H1 (cell line): ENCODE results near the gene DGKZ. TPM values are rescaled to one million over a fixed set of nuclear protein-coding genes. Genes with fewer than 3 reads are reported as not detected.

Experiments used
- CEBPB ChIP-seq: IDR thresholded peaks from 2 replicates; pipeline ENCODE4 v1.6.1; 2012; ENCODE audit warnings: low read depth, low read length
- KDM5A ChIP-seq: fragments of 200-600 bp; IDR thresholded peaks from 2 replicates; pipeline ENCODE4 v1.7.1; 2012; ENCODE audit warnings: mild to moderate bottlenecking, low read length, inconsistent platforms, mixed read lengths
- PHF8 ChIP-seq: fragments of 200-600 bp; sonication (generic); conservative IDR thresholded peaks from 2 replicates; pipeline ENCODE4 v1.7.1; 2012; ENCODE audit warnings: low read depth, mild to moderate bottlenecking, inconsistent platforms, low read length, moderate library complexity
- POLR2AphosphoS5 ChIP-seq: IDR thresholded peaks from 2 replicates; pipeline ENCODE4 v1.6.1; 2011; ENCODE audit warnings: low read depth, low read length
- RNF2 ChIP-seq: fragments of 200-900, 300-1000 bp; sonication (generic); IDR thresholded peaks from 2 replicates; pipeline ENCODE4 v1.7.1; 2016; ENCODE audit warnings: borderline replicate concordance, low read depth, mild to moderate bottlenecking, antibody characterized with exemption, low read length; ENCODE audit not compliant: poor library complexity, severe bottlenecking; ENCODE audit errors: missing control alignments
- SIRT6 ChIP-seq: IDR thresholded peaks from one replicate; pipeline ENCODE4 v1.7.1; 2012; ENCODE audit warnings: low read length, inconsistent platforms
- YY1 ChIP-seq: IDR thresholded peaks from 2 replicates; pipeline ENCODE4 v1.6.1; 2011; ENCODE audit warnings: low read depth, mild to moderate bottlenecking, low read length
- polyA plus RNA-seq, 7 experiments: library from polyadenylated mRNA; depleted of rRNA in 3 of 7; stranded (reverse) in 5 of 7; unstranded in 2 of 7; fragments of >200 nt in 5 of 7; fragments of 200-250 nt in 2 of 7; gene quantifications; 1 replicate in 5 of 7; 2 replicates in 1 of 7; 4 replicates in 1 of 7; pipeline versions ENCODE4 v1.2.1 to v1.2.3, GENCODE V29; 2011 to 2013; ENCODE audit warnings: missing spikeins in 2 of 7, mixed read lengths in 2 of 7
- total RNA-seq: library from RNA; stranded (reverse); fragmentation: NEBNext Ultra II Directional; extraction: Animal tissue kit (Norgen Biotek cat#: 25700); gene quantifications from 2 replicates; pipeline ENCODE4 v1.2.1, GENCODE V29; 2021

The DGKZ gene
- total and polyA plus RNA-seq, 2 of the 8 experiments (the other 6 are each of a cell fraction or from before 2014, with no cell fraction given): 84.4 to 184 TPM

- TF ChIP-seq YY1: no peak
- no peak for TF ChIP-seq KDM5A
- TF ChIP-seq CEBPB: no peak
- no peak for TF ChIP-seq RNF2
- no peak for TF ChIP-seq PHF8
- TF ChIP-seq POLR2AphosphoS5: no peak
- TF ChIP-seq SIRT6: no peak
- TF ChIP-seq, all 59 proteins: peak for 0
These were observed 16.3 kb downstream of the DGKZ start (continued) for GRCh38 chr11:46363455-46364005.
